SU-DHL-6 (cell line): ENCODE results near the gene GALNT17.

Experiments
- EZH2phosphoT487 ChIP-seq: fragments of 200-600 bp; sonication (generic), shearing (Covaris generic); conservative IDR thresholded peaks from 2 replicates; pipeline ENCODE4 v1.6.1; 2018; ENCODE audit warnings: mild to moderate bottlenecking, antibody characterized with exemption, low read length, moderate library complexity, mixed read lengths
- TF ChIP-seq, protein P1 (sequence below): fragments of 200-600 bp; sonication (generic); IDR thresholded peaks from one replicate; pipeline ENCODE4 v1.5.1; 2017; ENCODE audit warnings: antibody characterized with exemption, mild to moderate bottlenecking, low read length, moderate library complexity; ENCODE audit not compliant: insufficient read depth, poor library complexity, severe bottlenecking

DNA sequence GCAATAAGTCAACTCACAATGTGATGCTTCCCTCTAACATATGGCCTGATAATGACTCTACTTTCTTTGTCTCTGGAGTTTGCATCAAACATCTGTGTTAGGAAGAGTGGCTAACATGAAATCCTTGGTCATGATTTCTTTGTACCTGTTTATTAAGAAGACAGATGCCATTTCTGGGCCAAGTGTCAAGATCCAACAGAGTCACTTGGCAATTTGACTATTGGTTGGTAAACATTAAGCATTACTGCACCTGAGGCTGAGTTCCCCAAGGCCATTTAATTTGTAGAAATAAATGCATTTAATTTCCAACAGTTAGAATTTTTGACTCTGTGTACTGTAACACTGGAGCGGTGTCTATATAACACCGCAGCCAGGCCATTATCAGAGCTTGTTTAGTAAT lies 403.7 kb downstream of the GALNT17 start:
- TF ChIP-seq, protein P1, sequence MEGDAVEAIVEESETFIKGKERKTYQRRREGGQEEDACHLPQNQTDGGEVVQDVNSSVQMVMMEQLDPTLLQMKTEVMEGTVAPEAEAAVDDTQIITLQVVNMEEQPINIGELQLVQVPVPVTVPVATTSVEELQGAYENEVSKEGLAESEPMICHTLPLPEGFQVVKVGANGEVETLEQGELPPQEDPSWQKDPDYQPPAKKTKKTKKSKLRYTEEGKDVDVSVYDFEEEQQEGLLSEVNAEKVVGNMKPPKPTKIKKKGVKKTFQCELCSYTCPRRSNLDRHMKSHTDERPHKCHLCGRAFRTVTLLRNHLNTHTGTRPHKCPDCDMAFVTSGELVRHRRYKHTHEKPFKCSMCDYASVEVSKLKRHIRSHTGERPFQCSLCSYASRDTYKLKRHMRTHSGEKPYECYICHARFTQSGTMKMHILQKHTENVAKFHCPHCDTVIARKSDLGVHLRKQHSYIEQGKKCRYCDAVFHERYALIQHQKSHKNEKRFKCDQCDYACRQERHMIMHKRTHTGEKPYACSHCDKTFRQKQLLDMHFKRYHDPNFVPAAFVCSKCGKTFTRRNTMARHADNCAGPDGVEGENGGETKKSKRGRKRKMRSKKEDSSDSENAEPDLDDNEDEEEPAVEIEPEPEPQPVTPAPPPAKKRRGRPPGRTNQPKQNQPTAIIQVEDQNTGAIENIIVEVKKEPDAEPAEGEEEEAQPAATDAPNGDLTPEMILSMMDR = no peak
- no peak for TF ChIP-seq EZH2phosphoT487
